ENCODE measurements around the gene KLK2. TPM values are rescaled to one million over a fixed set of nuclear protein-coding genes. Genes with fewer than 3 reads are reported as not detected.

The KLK2 gene
- total and polyA plus RNA-seq, 9 donors, result not detected

- Histone ChIP-seq H3K9me3 (no peaks in the 10 kb centered on the region), H3K4me3 (no peak overlapping the region), H3K4me1 (ENCODE audit: insufficient read depth) (no peaks in the 10 kb centered on the region), H3K27ac (no peak overlapping the region), H3K36me3 (no peaks in the 10 kb centered on the region), H3K27me3 (no peaks in the 10 kb centered on the region)
- DNase-seq, result no peak
- intact Hi-C loops (cut with DNase I), result no loop called here
- 7 to 9% (median 8%) methylated on average over 29 of the region's 29 CpGs for whole genome bisulfite sequencing, 3 donors
- TF ChIP-seq POLR2A (IDR thresholded peaks at IDR 0.05) (no peak), CTCF (IDR thresholded peaks at IDR 0.05) (no peak), EP300 (IDR thresholded peaks at IDR 0.05) (no peak)
Observed at GRCh38 chr19:50912727-50913716, 39.8 kb downstream of the KLK2 start.

- H3K27me3 ChIP-seq, result no peaks in the 10 kb centered on the region
- TF ChIP-seq EP300 (IDR thresholded peaks at IDR 0.05) (no peak), CTCF (IDR thresholded peaks at IDR 0.05) (no peak), POLR2A (IDR thresholded peaks at IDR 0.05) (no peak)
- WGBS, 3 donors, result 58 to 61% (median 59%) methylated on average over 2 of the region's 2 CpGs
- intact Hi-C loops (cut with DNase I), result no loop called here
- no peaks in the 10 kb centered on the region for H3K9me3 ChIP-seq
- H3K4me3 ChIP-seq, result no peak overlapping the region
- no peak overlapping the region for H3K27ac ChIP-seq
- no peaks in the 10 kb centered on the region for H3K4me1 ChIP-seq (ENCODE audit: insufficient read depth)
- no peaks in the 10 kb centered on the region for H3K36me3 ChIP-seq
- DNase-seq, result no peak
Observed at GRCh38 chr19:50916069-50916468, 42.8 kb downstream of the KLK2 start.

- DNase-seq, result no peak
- no peaks in the 10 kb centered on the region for H3K36me3 ChIP-seq
- no peak overlapping the region for H3K4me3 ChIP-seq
- no peak for TF ChIP-seq POLR2A (IDR thresholded peaks at IDR 0.05)
- TF ChIP-seq EP300 (IDR thresholded peaks at IDR 0.05), result no peak
- no peak for TF ChIP-seq CTCF (IDR thresholded peaks at IDR 0.05)
- intact Hi-C loops (cut with DNase I), result loop anchor here in 1 of 4 donors (10.0 kb wide), 1 partner anchor 253 kb away; no protein-coding TSS in a partner anchor
- no peaks in the 10 kb centered on the region for H3K4me1 ChIP-seq (ENCODE audit: insufficient read depth)
- no peak overlapping the region for H3K27ac ChIP-seq
- 1 to 2% (median 2%) methylated on average over 12 of the region's 12 CpGs for WGBS, 3 donors
- H3K9me3 ChIP-seq, result no peaks in the 10 kb centered on the region
- H3K27me3 ChIP-seq, result no peaks in the 10 kb centered on the region
Observed at GRCh38 chr19:50921426-50922316, 48.4 kb downstream of the KLK2 start.

GRCh38 chr19:50922317-50922853 lies 49.1 kb downstream of the KLK2 start:
- Histone ChIP-seq H3K4me3 (no peak overlapping the region), H3K27ac (no peak overlapping the region), H3K36me3 (no peaks in the 10 kb centered on the region), H3K9me3 (no peaks in the 10 kb centered on the region), H3K4me1 (ENCODE audit: insufficient read depth) (no peaks in the 10 kb centered on the region), H3K27me3 (no peaks in the 10 kb centered on the region)
- 27 to 42% (median 32%) methylated on average over 16 to 21 of the region's 21 CpGs for WGBS, 3 donors
- TF ChIP-seq POLR2A (IDR thresholded peaks at IDR 0.05) (no peak), EP300 (IDR thresholded peaks at IDR 0.05) (no peak), CTCF (IDR thresholded peaks at IDR 0.05) (peak in 2 of 3 donors; percentile 30 to 46)
- DNase-seq, result peak; percentile 39 to 64 (median 52)
- intact Hi-C loops (cut with DNase I), result loop anchor here in 1 of 4 donors (10.0 kb wide), 1 partner anchor 252 kb away; no protein-coding TSS in a partner anchor
